ENCODE measurements around the gene DNLZ.

Gene DNLZ

GRCh38 chr9:136374183-136374575 is 10.6 kb upstream of the DNLZ start:
- DNase-seq: no peak

- no peak for DNase-seq
These were observed 10.0 kb upstream of the DNLZ start, which contains the start of gene CARD9 for GRCh38 chr9:136373300-136374182. Gene CARD9 (minus strand): TSS chr9:136373669. CDS start chr9:136372078, 1,591 bp downstream.

- DNase-seq: no peak
These were observed 9.2 kb upstream of the DNLZ start for GRCh38 chr9:136372561-136373299.

- no peak for DNase-seq
These were observed 8.5 kb upstream of the DNLZ start for GRCh38 chr9:136372006-136372405.

- DNase-seq: no peak
These were observed 8.0 kb upstream of the DNLZ start for GRCh38 chr9:136371533-136371880.

GRCh38 chr9:136370687-136371532 is 7.4 kb upstream of the DNLZ start:
- no peak for DNase-seq

- DNase-seq: no peak
These were observed 6.5 kb upstream of the DNLZ start for GRCh38 chr9:136370037-136370436.

GRCh38 chr9:136368190-136368589 is 4.6 kb upstream of the DNLZ start:
- DNase-seq: no peak

GRCh38 chr9:136367296-136368145 is 4.0 kb upstream of the DNLZ start:
- DNase-seq: no peak

- DNase-seq: no peak
These were observed 3.3 kb upstream of the DNLZ start for GRCh38 chr9:136366826-136367225.

- no peak for DNase-seq
These were observed 2.3 kb upstream of the DNLZ start for GRCh38 chr9:136365775-136366222.

GRCh38 chr9:136364942-136365774 is 1.6 kb upstream of the DNLZ start:
- DNase-seq: no peak

- DNase-seq: no peak
These were observed 605 bp upstream of the DNLZ start for GRCh38 chr9:136363949-136364748.

GRCh38 chr9:136362450-136362784 is 1.1 kb downstream of the DNLZ start:
- no peak for DNase-seq

- DNase-seq: no peak
These were observed 1.6 kb downstream of the DNLZ start for GRCh38 chr9:136361754-136362449.

GRCh38 chr9:136361047-136361753 is 2.3 kb downstream of the DNLZ start:
- DNase-seq: no peak

- DNase-seq: no peak
These were observed 3.5 kb downstream of the DNLZ start for GRCh38 chr9:136359774-136360718.

- DNase-seq: no peak
These were observed 4.7 kb downstream of the DNLZ start for GRCh38 chr9:136358888-136359287.

All from NCI-H2081 treated with DMSO at 0.1 percent for 48 hours (cell line).